B cell (primary cell): Measurements from ENCODE around the gene SHOC2.

Experiments used
- EZH2 ChIP-seq: IDR thresholded peaks from 2 replicates; pipeline ENCODE4 v1.6.1; 2012; ENCODE audit warnings: borderline replicate concordance, low read depth, mild to moderate bottlenecking, moderate library complexity, low read length; ENCODE audit not compliant: insufficient read depth, poor library complexity, severe bottlenecking
- TF ChIP-seq, protein P1 (sequence below): fragments of 200-600 bp; IDR thresholded peaks from one replicate; pipeline ENCODE4 v1.8.0; 2022; ENCODE audit warnings: antibody characterized with exemption, mild to moderate bottlenecking

DNA sequence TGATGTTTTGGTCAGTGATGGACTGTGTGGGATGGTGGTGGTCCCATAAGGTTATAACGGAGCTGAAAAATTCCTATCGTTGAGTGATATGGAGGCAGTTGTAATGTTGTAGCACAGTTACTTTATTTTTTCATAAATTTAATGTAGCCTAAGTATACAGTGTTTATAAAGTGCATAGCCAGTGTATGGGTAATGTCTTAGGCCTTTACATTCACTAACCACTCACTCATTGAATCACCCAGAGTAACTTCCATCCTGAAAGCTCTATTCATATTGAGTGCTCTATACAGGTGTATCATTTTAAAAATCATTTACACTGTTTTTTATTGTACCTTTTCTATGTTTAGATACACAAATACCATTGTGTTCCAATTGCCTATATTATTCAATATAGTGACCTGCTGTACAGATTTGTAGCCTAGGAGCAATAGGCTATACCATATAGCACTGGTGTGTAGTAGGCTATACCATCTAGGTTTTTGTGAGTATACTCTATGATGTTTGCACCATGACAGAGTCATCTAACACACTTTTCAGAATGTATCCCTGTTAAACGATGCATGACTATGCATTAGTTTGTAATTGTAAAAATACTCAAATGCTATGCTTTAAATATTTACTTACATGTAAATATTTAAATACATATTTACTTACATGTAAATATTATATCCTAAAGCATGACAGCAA lies 26.7 kb upstream of the SHOC2 start:
- TF ChIP-seq, protein P1, sequence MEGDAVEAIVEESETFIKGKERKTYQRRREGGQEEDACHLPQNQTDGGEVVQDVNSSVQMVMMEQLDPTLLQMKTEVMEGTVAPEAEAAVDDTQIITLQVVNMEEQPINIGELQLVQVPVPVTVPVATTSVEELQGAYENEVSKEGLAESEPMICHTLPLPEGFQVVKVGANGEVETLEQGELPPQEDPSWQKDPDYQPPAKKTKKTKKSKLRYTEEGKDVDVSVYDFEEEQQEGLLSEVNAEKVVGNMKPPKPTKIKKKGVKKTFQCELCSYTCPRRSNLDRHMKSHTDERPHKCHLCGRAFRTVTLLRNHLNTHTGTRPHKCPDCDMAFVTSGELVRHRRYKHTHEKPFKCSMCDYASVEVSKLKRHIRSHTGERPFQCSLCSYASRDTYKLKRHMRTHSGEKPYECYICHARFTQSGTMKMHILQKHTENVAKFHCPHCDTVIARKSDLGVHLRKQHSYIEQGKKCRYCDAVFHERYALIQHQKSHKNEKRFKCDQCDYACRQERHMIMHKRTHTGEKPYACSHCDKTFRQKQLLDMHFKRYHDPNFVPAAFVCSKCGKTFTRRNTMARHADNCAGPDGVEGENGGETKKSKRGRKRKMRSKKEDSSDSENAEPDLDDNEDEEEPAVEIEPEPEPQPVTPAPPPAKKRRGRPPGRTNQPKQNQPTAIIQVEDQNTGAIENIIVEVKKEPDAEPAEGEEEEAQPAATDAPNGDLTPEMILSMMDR, result no peak
- TF ChIP-seq EZH2, result no peak
